ENCODE results near the gene CORT.
"Not testable (repeated sequence)": the region's sequence is repeated elsewhere in the genome, so short reads cannot be mapped to it uniquely, and the experiment has no call there.

Gene CORT

DNA sequence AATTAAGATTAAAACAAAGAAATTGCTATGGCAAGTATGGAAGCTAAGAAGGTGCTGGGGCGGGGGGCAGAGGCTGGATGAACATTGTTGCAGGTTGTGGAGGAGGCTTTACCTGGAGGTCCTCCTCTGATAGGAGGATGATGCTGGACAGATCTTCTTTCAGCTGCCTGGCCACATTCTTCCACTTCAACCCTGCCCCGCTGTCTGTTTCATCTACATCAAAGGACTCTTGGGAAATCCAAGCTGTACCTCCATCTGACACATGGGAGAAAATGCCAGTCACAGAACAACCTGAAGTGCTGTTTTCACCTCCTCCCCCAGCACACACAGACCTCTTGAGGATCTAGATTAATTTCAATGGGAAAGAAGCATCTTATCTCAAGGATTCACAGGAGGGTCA is 17.2 kb downstream of the CORT start:
- TF ChIP-seq, protein P1, sequence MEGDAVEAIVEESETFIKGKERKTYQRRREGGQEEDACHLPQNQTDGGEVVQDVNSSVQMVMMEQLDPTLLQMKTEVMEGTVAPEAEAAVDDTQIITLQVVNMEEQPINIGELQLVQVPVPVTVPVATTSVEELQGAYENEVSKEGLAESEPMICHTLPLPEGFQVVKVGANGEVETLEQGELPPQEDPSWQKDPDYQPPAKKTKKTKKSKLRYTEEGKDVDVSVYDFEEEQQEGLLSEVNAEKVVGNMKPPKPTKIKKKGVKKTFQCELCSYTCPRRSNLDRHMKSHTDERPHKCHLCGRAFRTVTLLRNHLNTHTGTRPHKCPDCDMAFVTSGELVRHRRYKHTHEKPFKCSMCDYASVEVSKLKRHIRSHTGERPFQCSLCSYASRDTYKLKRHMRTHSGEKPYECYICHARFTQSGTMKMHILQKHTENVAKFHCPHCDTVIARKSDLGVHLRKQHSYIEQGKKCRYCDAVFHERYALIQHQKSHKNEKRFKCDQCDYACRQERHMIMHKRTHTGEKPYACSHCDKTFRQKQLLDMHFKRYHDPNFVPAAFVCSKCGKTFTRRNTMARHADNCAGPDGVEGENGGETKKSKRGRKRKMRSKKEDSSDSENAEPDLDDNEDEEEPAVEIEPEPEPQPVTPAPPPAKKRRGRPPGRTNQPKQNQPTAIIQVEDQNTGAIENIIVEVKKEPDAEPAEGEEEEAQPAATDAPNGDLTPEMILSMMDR (IDR thresholded peaks at IDR 0.05; ENCODE audit: control insufficient read depth, extremely low read depth, insufficient read depth): no peak
- no peak for DNase-seq (ENCODE audit: low read depth)
- H3K4me3 ChIP-seq (ENCODE audit: low read depth, low read length): no peak overlapping the region

DNA sequence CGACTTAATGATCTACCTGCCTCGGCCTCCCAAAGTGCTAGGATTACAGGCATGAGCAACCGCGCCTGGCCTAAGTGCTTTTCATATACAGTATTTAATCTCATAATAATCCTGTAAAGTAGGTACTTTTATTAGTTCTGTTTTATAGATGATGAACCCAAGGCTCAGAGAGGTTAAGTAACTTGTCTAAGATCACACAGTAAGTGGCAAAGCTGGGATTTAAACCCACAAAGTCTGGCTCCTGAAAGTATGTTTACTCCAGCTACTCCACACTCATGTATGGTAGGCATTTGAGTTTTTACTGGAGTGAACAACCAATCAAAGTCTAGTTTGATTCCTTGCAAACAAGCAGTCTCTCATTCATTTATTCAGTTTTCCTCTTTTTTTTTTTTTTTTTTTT is 20.2 kb downstream of the CORT start:
- TF ChIP-seq, protein P1 (IDR thresholded peaks at IDR 0.05; ENCODE audit: control insufficient read depth, extremely low read depth, insufficient read depth): no peak
- DNase-seq (ENCODE audit: low read depth): no peak
- H3K4me3 ChIP-seq (ENCODE audit: low read depth, low read length): no peak overlapping the region

DNA sequence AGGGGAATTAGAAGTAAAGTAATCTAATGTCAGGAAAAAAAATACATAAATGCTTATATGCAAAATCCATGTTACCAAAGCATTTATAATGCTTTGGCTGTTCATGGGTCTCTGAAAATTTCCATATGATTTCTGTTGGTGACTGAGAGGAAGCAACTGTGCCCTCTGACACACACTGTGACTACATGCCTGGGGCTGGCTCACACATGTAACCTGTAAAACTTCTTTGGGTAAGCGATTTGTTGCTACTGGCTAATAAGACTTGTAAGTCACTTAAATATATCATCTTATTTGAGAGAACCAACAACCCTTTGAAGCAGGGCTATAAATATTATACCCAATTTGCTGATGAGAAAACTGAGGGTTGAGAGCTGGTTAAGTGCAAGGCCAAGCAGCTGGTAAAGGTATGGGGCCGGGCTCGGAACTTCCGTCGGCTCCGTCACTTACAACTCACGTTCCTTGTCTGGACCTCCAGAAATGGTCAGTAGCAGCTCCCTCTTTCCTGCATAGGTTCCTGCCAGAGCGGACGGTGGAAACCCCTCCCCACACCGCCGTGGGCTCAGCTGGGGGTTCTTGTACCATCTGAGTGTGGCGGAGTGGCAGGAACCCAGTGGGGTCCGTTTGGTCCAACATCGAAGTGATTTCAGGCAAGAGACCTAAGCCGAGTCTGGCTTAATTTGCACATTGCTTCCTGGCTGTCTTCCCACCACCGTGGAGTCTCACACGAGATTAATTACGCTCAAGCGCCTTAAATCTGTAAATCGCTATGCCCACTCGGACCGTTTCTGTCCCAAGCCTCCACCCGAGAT is 21.8 kb downstream of the CORT start:
- no peak for DNase-seq (ENCODE audit: low read depth)
- TF ChIP-seq, protein P1 (IDR thresholded peaks at IDR 0.05; ENCODE audit: control insufficient read depth, extremely low read depth, insufficient read depth): no peak
- H3K4me3 ChIP-seq (ENCODE audit: low read depth, low read length): peak overlapping the region; percentile 82

DNA sequence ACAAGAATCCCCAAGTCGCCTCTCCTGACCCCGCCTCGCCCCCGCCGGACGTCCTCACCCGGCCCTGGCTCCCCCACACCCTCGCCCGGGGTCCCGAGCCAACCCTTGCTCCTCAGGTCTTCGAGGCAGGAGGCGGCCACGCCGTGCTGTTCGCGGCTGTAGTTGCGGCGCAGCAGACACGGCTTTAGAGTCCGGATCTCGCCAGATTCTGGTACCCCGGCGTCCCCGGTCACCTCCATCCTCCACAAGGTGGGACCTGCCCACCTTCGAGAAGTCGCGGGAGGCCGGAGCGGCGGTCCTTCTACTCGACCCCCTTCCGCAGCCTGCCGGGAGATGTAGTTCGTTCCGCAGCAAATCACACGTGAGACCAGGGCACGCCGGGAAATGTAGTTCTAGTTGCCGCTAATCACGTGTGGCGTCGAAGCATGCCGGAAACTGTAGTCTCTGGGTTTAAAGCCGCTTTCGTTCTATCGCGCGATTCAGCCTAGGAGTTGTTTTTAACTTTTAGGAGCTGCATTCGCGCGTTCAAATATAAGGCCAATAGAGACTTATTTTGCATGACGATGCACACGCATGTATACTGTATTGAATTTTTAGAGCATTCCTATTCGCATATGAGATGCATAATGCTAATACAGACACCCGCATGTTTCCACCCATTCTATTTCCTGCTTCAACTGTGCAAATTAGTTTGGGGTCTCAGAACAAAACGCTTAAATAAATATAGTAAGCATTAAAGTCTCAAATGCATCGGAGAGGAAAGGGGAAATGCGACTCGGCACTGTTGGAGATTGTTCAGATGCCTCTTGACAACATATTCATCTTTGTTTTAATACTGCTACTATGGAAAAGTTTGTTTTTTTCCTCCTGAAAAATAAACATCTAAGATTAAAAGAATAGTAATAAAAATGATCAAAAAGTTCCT is 22.7 kb downstream of the CORT start, which contains the start of gene DFFA:
DFFA (minus strand) TSS at position 310 of the 925 bp plus-strand sequence; CDS start at position 239, 71 bp downstream.
- peak within 1 kb of the TSS; percentile 82 for H3K4me3 ChIP-seq (ENCODE audit: low read depth, low read length)
- TF ChIP-seq, protein P1 (IDR thresholded peaks at IDR 0.05; ENCODE audit: control insufficient read depth, extremely low read depth, insufficient read depth): no peak
- DNase-seq (ENCODE audit: low read depth): peak; percentile 90

DNA sequence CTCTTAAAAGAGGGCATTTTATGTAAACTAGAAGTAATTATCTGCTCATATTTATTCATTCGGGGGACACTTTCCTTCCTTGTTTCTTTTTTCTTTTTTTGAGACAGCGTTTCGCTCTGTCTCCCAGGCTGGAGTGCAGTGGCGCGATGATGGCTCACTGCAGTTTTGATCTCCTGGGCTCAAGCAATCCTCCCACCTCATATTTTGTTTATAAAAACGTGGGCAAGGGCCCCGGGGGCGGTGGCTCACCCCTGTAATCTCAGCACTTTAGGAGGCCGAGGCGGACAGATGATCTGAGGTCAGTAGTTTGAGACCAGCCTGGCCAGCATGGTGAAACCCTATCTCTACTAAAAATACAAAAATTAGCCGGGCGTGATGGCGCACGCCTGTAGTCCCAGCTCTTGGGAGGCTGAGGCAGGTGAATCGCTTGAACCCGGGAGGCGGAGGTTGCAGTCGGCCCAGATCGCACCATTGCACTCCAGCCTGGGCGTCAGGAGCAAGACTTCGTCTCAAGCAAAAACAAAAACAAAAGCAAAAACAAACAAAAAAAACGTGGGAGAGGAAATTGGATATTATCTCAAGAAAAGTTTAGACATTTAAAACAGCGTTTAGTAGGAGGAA is 23.4 kb downstream of the CORT start:
- DNase-seq (ENCODE audit: low read depth): no peak
- TF ChIP-seq, protein P1 (IDR thresholded peaks at IDR 0.05; ENCODE audit: control insufficient read depth, extremely low read depth, insufficient read depth): no peak
- peak overlapping the region; percentile 82 for H3K4me3 ChIP-seq (ENCODE audit: low read depth, low read length)

DNA sequence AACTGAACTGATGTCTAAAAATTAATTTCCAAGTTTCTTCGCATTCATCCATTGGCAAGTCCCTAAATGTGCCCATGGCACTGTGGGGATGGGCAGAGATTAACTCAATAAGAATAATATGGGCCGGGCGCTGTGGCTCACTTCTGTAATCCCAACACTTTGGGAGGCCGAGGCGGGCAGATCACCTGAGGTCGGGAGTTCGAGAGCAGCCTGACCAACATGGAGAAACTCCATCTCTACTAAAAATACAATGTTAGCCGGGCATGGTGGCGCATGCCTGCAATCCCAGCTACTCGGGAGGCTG is 24.4 kb downstream of the CORT start:
- H3K4me3 ChIP-seq (ENCODE audit: low read depth, low read length): peak overlapping the region; percentile 96
- not testable (repeated sequence) for DNase-seq (ENCODE audit: low read depth)

All from LNCaP clone FGC (cell line).